ENCODE measurements around the gene B4GAT1.
A peak's percentile ranks its signal among the peaks of the same experiment; 100 is the strongest.

B4GAT1 gene

DNA sequence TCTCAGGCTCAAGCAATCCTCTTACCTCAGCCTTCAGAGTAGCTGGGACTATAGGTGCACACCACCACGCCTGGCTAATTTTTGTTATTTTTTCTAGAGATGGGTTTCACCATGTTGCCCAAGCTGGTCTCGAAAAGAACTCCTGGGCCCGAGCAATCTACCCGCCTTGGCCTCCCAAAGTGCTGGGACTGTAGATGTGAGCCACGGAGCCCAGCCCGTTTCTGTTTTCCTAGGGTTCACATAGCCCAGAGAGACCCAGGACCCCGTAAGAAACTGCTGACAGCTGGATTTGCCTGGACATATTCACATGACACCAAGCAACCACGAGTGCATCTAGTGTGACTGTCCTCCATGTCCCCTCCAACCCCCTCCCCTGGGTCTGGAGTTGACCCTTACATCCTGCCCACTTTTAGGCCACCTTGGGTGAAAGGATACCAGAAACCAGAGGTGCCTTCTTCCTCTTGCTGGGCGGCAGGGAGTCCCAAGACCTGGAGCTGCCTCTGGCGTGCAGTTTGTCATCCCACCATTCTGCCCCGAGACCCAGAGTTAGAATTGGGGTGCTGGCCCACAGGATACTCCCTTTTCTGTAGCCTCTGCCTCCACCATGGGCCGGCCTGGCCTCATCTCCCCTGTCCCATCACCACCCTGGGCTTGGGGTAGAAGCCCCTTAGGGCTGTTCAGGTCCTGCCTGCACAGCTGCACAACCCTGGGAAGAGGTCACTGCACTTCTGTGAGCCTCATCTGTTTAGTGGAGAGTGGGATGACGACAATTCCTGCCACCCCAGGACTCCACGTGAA is 7.5 kb downstream of the B4GAT1 start:
- TF ChIP-seq, protein P1, sequence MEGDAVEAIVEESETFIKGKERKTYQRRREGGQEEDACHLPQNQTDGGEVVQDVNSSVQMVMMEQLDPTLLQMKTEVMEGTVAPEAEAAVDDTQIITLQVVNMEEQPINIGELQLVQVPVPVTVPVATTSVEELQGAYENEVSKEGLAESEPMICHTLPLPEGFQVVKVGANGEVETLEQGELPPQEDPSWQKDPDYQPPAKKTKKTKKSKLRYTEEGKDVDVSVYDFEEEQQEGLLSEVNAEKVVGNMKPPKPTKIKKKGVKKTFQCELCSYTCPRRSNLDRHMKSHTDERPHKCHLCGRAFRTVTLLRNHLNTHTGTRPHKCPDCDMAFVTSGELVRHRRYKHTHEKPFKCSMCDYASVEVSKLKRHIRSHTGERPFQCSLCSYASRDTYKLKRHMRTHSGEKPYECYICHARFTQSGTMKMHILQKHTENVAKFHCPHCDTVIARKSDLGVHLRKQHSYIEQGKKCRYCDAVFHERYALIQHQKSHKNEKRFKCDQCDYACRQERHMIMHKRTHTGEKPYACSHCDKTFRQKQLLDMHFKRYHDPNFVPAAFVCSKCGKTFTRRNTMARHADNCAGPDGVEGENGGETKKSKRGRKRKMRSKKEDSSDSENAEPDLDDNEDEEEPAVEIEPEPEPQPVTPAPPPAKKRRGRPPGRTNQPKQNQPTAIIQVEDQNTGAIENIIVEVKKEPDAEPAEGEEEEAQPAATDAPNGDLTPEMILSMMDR (IDR thresholded peaks at IDR 0.05): no peak

DNA sequence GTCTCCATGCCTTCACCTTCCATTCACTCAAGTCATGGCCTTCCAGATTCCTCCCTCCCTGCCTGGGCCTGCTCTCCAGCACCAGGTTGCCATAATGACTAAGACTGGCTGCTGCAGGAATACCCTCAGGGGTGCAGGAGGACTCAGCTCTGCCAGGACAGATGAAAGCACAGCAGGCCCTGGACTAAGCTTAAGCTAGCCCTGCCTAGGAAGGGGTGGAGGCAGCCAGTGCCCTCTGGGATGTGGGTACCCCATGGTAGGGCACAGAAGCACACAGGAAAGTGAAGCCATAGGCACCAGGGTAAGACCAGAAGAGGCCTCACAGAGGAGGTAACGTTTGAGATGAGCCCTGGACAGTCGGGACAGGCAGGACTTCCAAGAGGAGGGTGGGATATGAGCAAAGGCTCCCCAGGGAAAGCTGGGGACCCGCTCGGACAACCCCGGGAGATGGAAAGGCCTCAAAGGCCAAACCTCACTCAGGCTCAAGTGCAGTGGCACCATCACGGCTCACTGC is 8.2 kb downstream of the B4GAT1 start:
- TF ChIP-seq, protein P1 (IDR thresholded peaks at IDR 0.05): no peak

DNA sequence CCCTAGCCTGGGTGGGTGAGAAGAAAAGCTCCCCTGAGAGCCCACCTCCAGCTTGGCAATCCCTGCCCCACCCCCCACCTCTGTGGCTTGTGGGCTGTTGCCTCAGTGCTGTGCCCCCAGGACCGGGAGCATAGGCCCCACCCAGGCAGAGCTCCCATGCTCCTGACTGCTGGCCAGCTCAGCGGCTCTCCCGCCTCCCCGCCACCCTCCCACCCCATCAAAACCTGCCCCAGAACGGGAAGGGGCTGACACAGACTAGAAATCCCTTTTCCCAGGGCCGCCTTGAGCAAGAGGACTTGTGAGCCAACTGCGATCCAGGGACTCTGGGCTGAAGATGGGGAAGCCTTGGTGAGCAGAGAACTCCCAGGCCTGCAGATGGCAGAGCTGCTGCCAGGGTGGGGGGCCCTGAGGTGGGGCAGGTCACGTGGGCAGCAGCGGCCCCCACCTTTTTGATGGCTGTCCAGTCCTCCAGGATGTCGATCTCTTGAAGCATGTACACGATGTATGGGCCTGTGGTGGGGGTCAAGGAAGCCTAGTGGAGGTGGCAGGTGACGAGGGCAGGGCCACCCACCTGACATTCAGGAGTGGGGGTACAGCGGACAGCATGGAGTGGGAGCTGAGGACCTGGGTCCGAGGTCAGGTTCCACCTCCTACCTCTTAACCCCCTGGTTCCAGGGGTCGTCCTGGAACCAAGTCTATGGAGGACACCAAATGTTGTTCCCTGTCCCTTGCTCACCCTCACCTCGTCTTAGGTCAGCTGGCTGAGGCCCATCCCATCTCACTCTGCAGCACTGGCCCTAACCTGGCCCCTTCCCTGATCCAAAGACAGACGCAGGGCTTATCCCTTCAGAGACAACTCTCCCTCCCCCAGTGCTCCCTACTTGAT is 8.9 kb downstream of the B4GAT1 start:
- TF ChIP-seq, protein P1 (IDR thresholded peaks at IDR 0.05): no peak

DNA sequence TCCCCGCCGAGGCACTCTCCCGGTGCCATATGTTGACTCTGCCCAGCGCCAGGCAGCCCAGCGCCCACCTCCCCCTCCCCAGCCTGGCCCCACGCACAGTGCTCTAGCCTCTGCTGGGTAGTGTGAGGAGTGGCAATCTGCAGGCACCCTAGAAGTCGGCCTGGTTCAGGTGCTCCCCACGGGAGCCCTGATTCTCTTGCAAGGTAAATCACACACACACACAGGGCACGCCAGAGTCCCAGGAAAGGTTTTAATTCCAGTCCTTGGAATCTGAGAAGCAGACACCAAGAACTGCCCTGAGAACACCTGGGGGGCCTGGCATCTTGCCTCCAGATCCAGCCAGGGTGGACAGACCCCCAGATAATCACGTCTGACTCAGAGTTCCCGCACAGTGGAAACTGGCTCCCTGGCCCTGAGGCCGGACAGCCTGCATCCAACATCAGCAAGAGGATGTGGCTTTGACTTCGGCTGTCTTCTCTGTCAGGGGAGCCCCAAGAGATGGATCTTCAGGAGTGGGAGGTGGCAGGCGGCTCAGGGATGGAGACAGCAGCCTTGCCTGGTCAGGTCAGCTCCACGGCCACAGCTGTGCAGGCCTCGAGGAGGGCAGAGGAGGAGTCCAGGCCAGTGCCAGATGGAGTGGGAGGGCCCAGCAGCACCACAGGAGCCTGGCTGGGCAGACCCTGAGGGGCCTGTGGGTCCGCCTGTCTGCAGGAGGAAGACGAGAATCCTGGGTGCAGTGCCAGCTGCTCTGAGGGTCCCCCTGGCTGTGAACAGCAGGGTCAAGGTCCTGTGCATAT is 10.1 kb downstream of the B4GAT1 start:
- TF ChIP-seq, protein P1 (IDR thresholded peaks at IDR 0.05): no peak

DNA sequence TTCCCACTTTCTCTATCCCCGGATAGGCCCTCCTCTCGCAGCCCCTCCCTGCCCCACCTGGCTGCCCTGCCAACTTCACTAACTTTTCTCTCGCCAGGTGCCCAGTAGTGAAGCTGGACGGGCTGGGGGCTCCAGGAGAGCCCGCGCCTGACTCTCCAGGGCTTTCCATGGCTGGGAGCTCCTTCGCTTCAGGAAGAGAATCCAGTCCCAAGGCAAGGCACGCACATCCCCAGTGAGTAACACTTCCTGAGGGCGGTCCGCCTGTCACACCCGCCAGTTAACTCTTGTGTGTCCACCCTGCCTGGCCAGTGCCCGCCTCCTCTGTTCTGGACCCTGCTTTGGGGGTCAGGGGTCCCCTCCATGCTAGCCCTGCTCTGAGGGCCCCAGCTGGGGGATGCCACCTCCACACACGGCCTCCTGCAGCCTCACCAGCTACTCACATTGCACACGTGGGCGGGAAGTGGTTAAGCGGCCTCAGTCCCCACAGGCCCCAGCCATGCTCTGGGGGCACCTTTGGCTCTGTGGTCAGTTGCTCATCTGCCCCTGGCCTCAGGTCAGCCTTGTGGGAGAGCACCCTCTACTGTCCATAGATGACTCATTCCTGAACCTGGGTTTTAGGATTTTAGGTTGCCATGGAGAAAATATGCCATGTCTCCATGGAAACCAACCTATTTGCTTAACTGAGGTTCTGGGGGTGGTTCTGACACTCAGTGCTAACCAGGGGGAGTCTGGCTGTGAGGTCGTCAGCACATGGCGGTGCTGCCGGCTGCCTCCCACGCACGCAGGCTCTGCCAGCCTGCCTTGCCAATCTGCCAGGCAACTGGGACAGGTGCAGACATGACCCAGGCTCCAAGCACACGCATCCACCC is 11.0 kb downstream of the B4GAT1 start, which contains the start of gene RIN1:
Gene RIN1 (minus strand): TSS at position 201 of the 869 bp plus-strand sequence. CDS start 32 bp downstream, at position 169.
- TF ChIP-seq, protein P1 (IDR thresholded peaks at IDR 0.05): peak; percentile 41; the same call in 1 of the 2 replicates

DNA sequence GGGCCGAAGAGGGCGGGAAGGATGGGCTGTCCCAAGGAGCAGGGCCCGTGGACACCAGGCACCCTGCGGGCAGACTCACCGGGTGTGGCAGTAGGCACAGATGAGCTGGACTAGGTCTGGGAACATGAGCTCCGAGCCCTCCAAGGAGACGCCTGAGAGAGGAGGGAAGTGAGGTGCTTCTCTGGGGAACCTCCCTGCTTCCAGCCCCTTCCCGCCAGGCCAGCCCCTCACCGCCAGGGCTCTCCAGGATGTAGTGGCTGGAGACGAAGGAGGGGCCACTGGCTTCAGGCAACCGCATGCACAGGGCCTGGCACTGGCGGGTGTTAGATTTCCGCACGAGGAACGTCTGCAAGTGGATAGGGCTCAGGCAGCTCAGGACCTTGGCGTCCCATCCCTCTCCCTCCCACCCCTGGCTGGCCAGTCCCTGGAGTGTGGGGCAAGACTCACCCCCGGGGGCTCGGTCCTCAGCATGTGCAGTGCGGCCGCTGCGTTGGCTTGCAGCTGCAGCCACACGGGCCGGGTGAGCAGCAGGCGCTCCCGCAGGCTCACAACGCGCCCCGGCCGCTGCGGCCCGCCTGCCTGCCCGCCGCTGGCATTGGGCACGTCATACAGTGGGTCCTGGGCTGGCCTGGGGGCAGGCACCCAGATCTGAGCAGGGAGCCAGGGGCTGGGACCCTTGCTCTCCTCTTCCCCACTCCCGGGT is 11.7 kb downstream of the B4GAT1 start:
- TF ChIP-seq, protein P1 (IDR thresholded peaks at IDR 0.05): no peak
